GM06990 (cell line): ENCODE measurements around the gene CALHM1.

Source experiments
- DNase-seq: peaks from one replicate; pipeline ENCODE4 v3.0.0-alpha.2; 2011; ENCODE audit not compliant: insufficient read length; ENCODE audit errors: extremely low read depth
- H3K27me3 ChIP-seq: replicated peaks from 2 replicates; pipeline ENCODE4 v1.6.0; 2011; ENCODE audit warnings: low read length; ENCODE audit not compliant: control insufficient read depth, insufficient read depth
- H3K36me3 ChIP-seq: 2 replicates; pipeline ENCODE4 v1.5.1; 2011; ENCODE audit warnings: low read length; ENCODE audit not compliant: control insufficient read depth, insufficient read depth
- H3K4me3 ChIP-seq: replicated peaks from 2 replicates; pipeline ENCODE4 v1.5.1; 2011; ENCODE audit warnings: low read depth, mild to moderate bottlenecking, control low read depth, low read length
- CTCF ChIP-seq: IDR thresholded peaks from 2 replicates; pipeline ENCODE4 v1.5.1; 2011; ENCODE audit warnings: low read length, control low read depth, mild to moderate bottlenecking, inconsistent platforms; ENCODE audit not compliant: insufficient read depth, poor library complexity, severe bottlenecking

Gene CALHM1

GRCh38 chr10:103497161-103497915 lies 38.6 kb upstream of the CALHM1 start:
- Histone ChIP-seq H3K36me3 (no peaks in the 10 kb centered on the region), H3K27me3 (peaks cover 5% of the 10 kb centered on the region), H3K4me3 (no peak overlapping the region)
- DNase-seq: no peak
- TF ChIP-seq CTCF: no peak

GRCh38 chr10:103495321-103495720 lies 36.6 kb upstream of the CALHM1 start:
- DNase-seq: no peak
- H3K27me3 ChIP-seq: peaks cover 5% of the 10 kb centered on the region
- TF ChIP-seq CTCF: no peak
- H3K4me3 ChIP-seq: no peak overlapping the region
- no peaks in the 10 kb centered on the region for H3K36me3 ChIP-seq

- TF ChIP-seq CTCF: no peak
- DNase-seq: peak; percentile 47
- no peaks in the 10 kb centered on the region for H3K36me3 ChIP-seq
- peak overlapping the region; percentile 39 for H3K4me3 ChIP-seq
- peaks cover 5% of the 10 kb centered on the region for H3K27me3 ChIP-seq
These were observed 35.5 kb upstream of the CALHM1 start for GRCh38 chr10:103493916-103494877.

- Histone ChIP-seq H3K36me3 (no peaks in the 10 kb centered on the region), H3K4me3 (peak within 1 kb of the TSS; percentile 39), H3K27me3 (peaks cover 5% of the 10 kb centered on the region)
- TF ChIP-seq CTCF: no peak
- no peak for DNase-seq
These were observed 34.7 kb upstream of the CALHM1 start, which contains the start of gene NEURL1 for GRCh38 chr10:103493362-103493915. NEURL1 (plus strand) TSS chr10:103493705; CDS start chr10:103494388, 683 bp downstream.

GRCh38 chr10:103492655-103493261 lies 34.1 kb upstream of the CALHM1 start:
- H3K27me3 ChIP-seq: peaks cover 5% of the 10 kb centered on the region
- TF ChIP-seq CTCF: no peak
- DNase-seq: no peak
- H3K4me3 ChIP-seq: peak overlapping the region; percentile 39
- no peaks in the 10 kb centered on the region for H3K36me3 ChIP-seq
